ENCODE data around the gene SUGCT. TPM values are rescaled to one million over a fixed set of nuclear protein-coding genes. Genes with fewer than 3 reads are reported as not detected.

The SUGCT gene
- total and polyA plus RNA-seq, 2 experiments from 2014 or later = 21.4 to 57.8 TPM

- Histone ChIP-seq H3K27ac (no peak overlapping the region), H3K9me3 (ENCODE audit: low read depth) (no peaks in the 10 kb centered on the region), H3K4me1 (ENCODE audit: low read depth) (no peaks in the 10 kb centered on the region), H3K4me3 (no peak overlapping the region), H3K36me3 (no peaks in the 10 kb centered on the region), H3K27me3 (no peaks in the 10 kb centered on the region)
- TF ChIP-seq CTCF (IDR thresholded peaks at IDR 0.05; ENCODE audit: low read depth, low read length) = peak; percentile 64
- peak; percentile 51 to 85 for DNase-seq (ENCODE audit: low read depth in 1 of 2, low spot score in 1 of 2)
Observed at GRCh38 chr7:40199076-40199802, 64.4 kb downstream of the SUGCT start.

GRCh38 chr7:40200791-40201190 lies 66.0 kb downstream of the SUGCT start:
- Histone ChIP-seq H3K4me3 (no peak overlapping the region), H3K36me3 (no peaks in the 10 kb centered on the region), H3K27ac (no peak overlapping the region), H3K4me1 (ENCODE audit: low read depth) (no peaks in the 10 kb centered on the region), H3K27me3 (no peaks in the 10 kb centered on the region), H3K9me3 (ENCODE audit: low read depth) (no peaks in the 10 kb centered on the region)
- peak in 1 of 2 donors; percentile 89 for DNase-seq (ENCODE audit: low read depth in 1 of 2, low spot score in 1 of 2)
- no peak for TF ChIP-seq CTCF (IDR thresholded peaks at IDR 0.05; ENCODE audit: low read depth, low read length)

GRCh38 chr7:40202851-40203250 lies 68.0 kb downstream of the SUGCT start:
- DNase-seq (ENCODE audit: low read depth in 1 of 2, low spot score in 1 of 2) = no peak
- no peaks in the 10 kb centered on the region for H3K36me3 ChIP-seq
- no peaks in the 10 kb centered on the region for H3K4me1 ChIP-seq (ENCODE audit: low read depth)

GRCh38 chr7:40204581-40204980 lies 69.8 kb downstream of the SUGCT start:
- no peaks in the 10 kb centered on the region for H3K4me1 ChIP-seq (ENCODE audit: low read depth)
- TF ChIP-seq CTCF (IDR thresholded peaks at IDR 0.05; ENCODE audit: low read depth, low read length) = no peak

More at GRCh38 chr7:40202851-40203250, 68.0 kb downstream of the SUGCT start:
- no peak overlapping the region for H3K4me3 ChIP-seq
- H3K9me3 ChIP-seq (ENCODE audit: low read depth) = no peaks in the 10 kb centered on the region
- H3K27me3 ChIP-seq = no peaks in the 10 kb centered on the region
- no peak for TF ChIP-seq CTCF (IDR thresholded peaks at IDR 0.05; ENCODE audit: low read depth, low read length)
- no peak overlapping the region for H3K27ac ChIP-seq

GRCh38 chr7:40205992-40206391 lies 71.2 kb downstream of the SUGCT start:
- H3K27me3 ChIP-seq = no peaks in the 10 kb centered on the region
- no peaks in the 10 kb centered on the region for H3K4me1 ChIP-seq (ENCODE audit: low read depth)
- no peak overlapping the region for H3K4me3 ChIP-seq
- H3K9me3 ChIP-seq (ENCODE audit: low read depth) = no peaks in the 10 kb centered on the region
- no peak for TF ChIP-seq CTCF (IDR thresholded peaks at IDR 0.05; ENCODE audit: low read depth, low read length)
- no peak overlapping the region for H3K27ac ChIP-seq
- no peaks in the 10 kb centered on the region for H3K36me3 ChIP-seq
- DNase-seq (ENCODE audit: low read depth in 1 of 2, low spot score in 1 of 2) = no peak

More at GRCh38 chr7:40204581-40204980, 69.8 kb downstream of the SUGCT start:
- no peak overlapping the region for H3K4me3 ChIP-seq
- H3K27me3 ChIP-seq = no peaks in the 10 kb centered on the region
- H3K9me3 ChIP-seq (ENCODE audit: low read depth) = no peaks in the 10 kb centered on the region
- H3K36me3 ChIP-seq = no peaks in the 10 kb centered on the region
- DNase-seq (ENCODE audit: low read depth in 1 of 2, low spot score in 1 of 2) = no peak
- no peak overlapping the region for H3K27ac ChIP-seq

Data from cardiac muscle cell (in vitro differentiated cells and primary cell).